Prostate gland (tissue), 2 donors: ENCODE measurements around the gene KAZN. TPM values are rescaled to one million over a fixed set of nuclear protein-coding genes. Genes with fewer than 3 reads are reported as not detected.
"Not testable (repeated sequence)": the region's sequence is repeated elsewhere in the genome, so short reads cannot be mapped to it uniquely, and the experiment has no call there.

Source experiments
- DNase-seq: peaks from one replicate; pipeline ENCODE4 v3.0.0-alpha.2; 2019; ENCODE audit warnings: low spot score
- H3K27ac ChIP-seq, 2 donors: fragments of 200-600 bp; sonication (generic); 2 replicates each; pipeline ENCODE4 v1.5.1; 2017 to 2019
- H3K27me3 ChIP-seq: fragments of 200-600 bp; sonication (generic); replicated peaks from 2 replicates; pipeline ENCODE4 v1.5.1; 2019; ENCODE audit not compliant: insufficient read depth
- H3K36me3 ChIP-seq, 2 donors: fragments of 200-600 bp; sonication (generic); 1 replicate in 1 of 2; 2 replicates in 1 of 2; pipeline versions ENCODE4 v1.5.1 to v1.8.1; 2017 to 2019
- H3K4me1 ChIP-seq: fragments of 200-600 bp; sonication (generic); replicated peaks from 2 replicates; pipeline ENCODE4 v1.5.1; 2019
- H3K4me3 ChIP-seq, 2 donors: fragments of 200-600 bp; sonication (generic); 2 replicates each; pipeline ENCODE4 v1.5.1; 2017 to 2019
- H3K9me3 ChIP-seq: fragments of 200-600 bp; sonication (generic); 2 replicates; pipeline ENCODE4 v1.5.1; 2017
- CTCF ChIP-seq, 4 experiments: fragments of 200-600 bp in 2 of 4; fragments of 450-650 bp in 2 of 4; sonication (generic) in 2 of 4; IDR thresholded peaks; 1 replicate in 3 of 4; 2 replicates in 1 of 4; pipeline ENCODE4 v1.5.1; 2016 to 2019; ENCODE audit warnings: antibody characterized with exemption in 4 of 4, mild to moderate bottlenecking in 2 of 4, moderate library complexity in 2 of 4
- POLR2A ChIP-seq: fragments of 450-650 bp; IDR thresholded peaks from one replicate; pipeline ENCODE4 v1.6.1; 2016; ENCODE audit warnings: antibody characterized with exemption, mild to moderate bottlenecking
- POLR2AphosphoS5 ChIP-seq: sonication (generic); formaldehyde crosslinking; IDR thresholded peaks from one replicate; pipeline ENCODE4 v1.6.1; 2017; ENCODE audit warnings: antibody characterized with exemption
- WGBS: methylation state at CpG from one replicate; pipeline ENCODE4 v1.1.5; 2018; 5-methylcytosine and 5-hydroxymethylcytosine counted together
- intact Hi-C: fragments of 100-400 bp; cut with DNase I; formaldehyde crosslinking; loops from one replicate; pipeline ENCODE4 v1.14.2; 2022
- total RNA-seq, 2 donors: library from RNA; depleted of rRNA; stranded (reverse); fragments of >200 nt; gene quantifications; one replicate each; pipeline ENCODE4 v1.1.0, GENCODE V29; 2016

KAZN gene
- total RNA-seq, 2 donors from 2014 or later, result 8.3 to 12.7 TPM

- Histone ChIP-seq H3K9me3 (no peaks in the 10 kb centered on the region), H3K4me3 (no peak overlapping the region), H3K4me1 (no peaks in the 10 kb centered on the region), H3K27ac (no peak overlapping the region), H3K36me3 (no peaks in the 10 kb centered on the region), H3K27me3 (no peaks in the 10 kb centered on the region)
- intact Hi-C loops, result no loop called here
- no peak for DNase-seq
- TF ChIP-seq CTCF (IDR thresholded peaks at IDR 0.05), result no peak
- no peak for TF ChIP-seq POLR2A
- TF ChIP-seq POLR2AphosphoS5, result no peak
- 93% methylated on average over 3 of the region's 3 CpGs for WGBS
These were observed 436.8 kb downstream of the KAZN start for GRCh38 chr1:15035236-15035635.

DNA sequence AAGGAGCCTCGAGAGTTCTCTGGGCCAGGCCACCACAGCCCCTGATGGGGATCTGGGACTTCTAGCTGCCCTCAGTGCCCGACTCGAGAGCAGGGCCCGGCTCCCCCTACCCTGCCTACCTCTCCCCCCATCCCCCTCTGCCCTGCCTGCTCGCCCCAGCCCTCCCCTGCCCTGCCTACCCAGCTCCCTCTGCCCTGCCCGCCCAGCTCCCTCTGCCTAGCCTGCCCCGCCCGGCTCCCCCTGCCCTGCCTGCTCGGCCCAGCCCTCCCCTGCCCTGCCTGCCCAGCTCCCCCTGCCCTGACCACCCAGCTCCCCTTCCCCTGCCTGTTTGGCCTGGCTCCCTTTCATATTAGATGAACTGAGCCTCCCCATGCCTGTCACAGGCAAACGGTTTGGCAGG, 437.6 kb downstream of the KAZN start:
- no peaks in the 10 kb centered on the region for H3K4me1 ChIP-seq
- intact Hi-C loops, result no loop called here
- H3K9me3 ChIP-seq, result no peaks in the 10 kb centered on the region
- TF ChIP-seq POLR2AphosphoS5 (no peak), POLR2A (no peak), CTCF (IDR thresholded peaks at IDR 0.05) (no peak)
- H3K36me3 ChIP-seq, result no peaks in the 10 kb centered on the region
- DNase-seq, result no peak
- no peaks in the 10 kb centered on the region for H3K27me3 ChIP-seq
- 68% methylated on average over 10 of the region's 10 CpGs for WGBS
- no peak overlapping the region for H3K4me3 ChIP-seq
- no peak overlapping the region for H3K27ac ChIP-seq

DNA sequence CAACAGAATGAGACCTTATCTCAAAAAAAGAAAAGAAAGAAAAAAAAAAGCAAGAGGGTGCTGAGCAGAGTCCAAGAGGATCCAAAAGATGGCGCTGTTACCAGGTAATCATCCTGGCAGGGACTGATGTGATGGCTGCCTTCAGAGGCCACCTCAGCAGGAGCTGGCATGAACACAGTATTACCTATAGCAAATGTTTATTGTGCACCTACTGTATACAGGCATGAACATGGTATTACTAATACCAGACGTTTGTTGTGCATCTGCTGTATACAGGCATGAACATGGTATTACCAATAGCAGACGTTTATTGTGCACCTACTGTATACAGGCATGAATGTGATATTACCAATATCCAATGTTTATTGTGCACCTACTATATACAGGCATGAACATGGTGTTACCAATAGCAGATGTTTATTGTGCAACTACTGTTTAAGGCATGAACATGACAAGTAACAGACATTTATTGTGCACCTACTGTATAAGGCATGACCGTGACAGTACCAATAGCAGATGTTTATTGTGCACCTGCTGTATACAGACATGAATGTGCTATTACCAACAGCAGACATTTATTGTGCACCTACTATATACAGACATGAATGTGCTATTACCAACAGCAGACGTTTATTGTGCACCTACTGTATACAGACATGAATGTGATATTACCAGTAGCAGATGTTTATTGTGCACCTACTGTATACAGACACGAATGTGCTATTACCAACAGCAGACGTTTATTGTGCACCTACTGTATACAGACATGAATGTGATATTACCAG, 439.9 kb downstream of the KAZN start:
- no peak for DNase-seq
- Histone ChIP-seq H3K27me3 (no peaks in the 10 kb centered on the region), H3K9me3 (no peaks in the 10 kb centered on the region), H3K27ac (no peak overlapping the region), H3K4me1 (no peaks in the 10 kb centered on the region), H3K36me3 (no peaks in the 10 kb centered on the region), H3K4me3 (no peak overlapping the region)
- intact Hi-C loops, result no loop called here
- WGBS, result 84% methylated on average over 7 of the region's 7 CpGs
- TF ChIP-seq POLR2AphosphoS5, result no peak
- no peak for TF ChIP-seq POLR2A
- no peak for TF ChIP-seq CTCF (IDR thresholded peaks at IDR 0.05)

- TF ChIP-seq POLR2A, result no peak
- TF ChIP-seq CTCF (IDR thresholded peaks at IDR 0.05), result no peak
- TF ChIP-seq POLR2AphosphoS5, result no peak
- 94% methylated on average over 9 of the region's 9 CpGs for WGBS
- intact Hi-C loops, result no loop called here
- Histone ChIP-seq H3K4me3 (no peak overlapping the region), H3K27ac (no peak overlapping the region), H3K36me3 (no peaks in the 10 kb centered on the region), H3K4me1 (no peaks in the 10 kb centered on the region), H3K27me3 (no peaks in the 10 kb centered on the region), H3K9me3 (no peaks in the 10 kb centered on the region)
- no peak for DNase-seq
These were observed 440.6 kb downstream of the KAZN start for GRCh38 chr1:15039017-15039648.

- TF ChIP-seq POLR2AphosphoS5, result no peak
- Histone ChIP-seq H3K4me1 (no peaks in the 10 kb centered on the region), H3K27me3 (no peaks in the 10 kb centered on the region), H3K9me3 (no peaks in the 10 kb centered on the region), H3K4me3 (no peak overlapping the region), H3K36me3 (no peaks in the 10 kb centered on the region), H3K27ac (no peak overlapping the region)
- 97% methylated on average over 5 of the region's 5 CpGs for WGBS
- intact Hi-C loops, result no loop called here
- DNase-seq, result no peak
These were observed 441.4 kb downstream of the KAZN start for GRCh38 chr1:15039901-15040300.

GRCh38 chr1:15040685-15041084, 442.2 kb downstream of the KAZN start:
- H3K27me3 ChIP-seq, H3K4me1 ChIP-seq, H3K36me3 ChIP-seq, DNase-seq, intact Hi-C loops, H3K9me3 ChIP-seq, H3K4me3 ChIP-seq, H3K27ac ChIP-seq: not testable (repeated sequence)
- WGBS, result 81% methylated on average over 5 of the region's 5 CpGs
